Breast epithelium (tissue), 3 donors: ENCODE results near the gene WIPF2.

Experiments
- CTCF ChIP-seq, 3 donors: fragments of 450-650 bp; IDR thresholded peaks; one replicate each; pipeline ENCODE4 v1.5.1; 2016 to 2017; ENCODE audit warnings: antibody characterized with exemption in 3 of 3, mild to moderate bottlenecking in 3 of 3, moderate library complexity in 3 of 3
- POLR2A ChIP-seq: fragments of 450-650 bp; IDR thresholded peaks from one replicate; pipeline ENCODE4 v1.6.1; 2016; ENCODE audit warnings: antibody characterized with exemption, mild to moderate bottlenecking, moderate library complexity
- POLR2AphosphoS5 ChIP-seq, 3 donors: sonication (generic); formaldehyde crosslinking; IDR thresholded peaks; one replicate each; pipeline ENCODE4 v1.6.1; 2017; ENCODE audit warnings: antibody characterized with exemption in 3 of 3

GRCh38 chr17:40243761-40244160 lies 24.7 kb downstream of the WIPF2 start:
- TF ChIP-seq CTCF (IDR thresholded peaks at IDR 0.05) (no peak), POLR2AphosphoS5 (IDR thresholded peaks at IDR 0.05) (no peak), POLR2A (no peak)
